ENCODE data around the gene MICAL3. TPM values are rescaled to one million over a fixed set of nuclear protein-coding genes. Genes with fewer than 3 reads are reported as not detected.

The MICAL3 gene
- total RNA-seq, 1 experiment from 2014 or later, result 47.1 TPM

DNA sequence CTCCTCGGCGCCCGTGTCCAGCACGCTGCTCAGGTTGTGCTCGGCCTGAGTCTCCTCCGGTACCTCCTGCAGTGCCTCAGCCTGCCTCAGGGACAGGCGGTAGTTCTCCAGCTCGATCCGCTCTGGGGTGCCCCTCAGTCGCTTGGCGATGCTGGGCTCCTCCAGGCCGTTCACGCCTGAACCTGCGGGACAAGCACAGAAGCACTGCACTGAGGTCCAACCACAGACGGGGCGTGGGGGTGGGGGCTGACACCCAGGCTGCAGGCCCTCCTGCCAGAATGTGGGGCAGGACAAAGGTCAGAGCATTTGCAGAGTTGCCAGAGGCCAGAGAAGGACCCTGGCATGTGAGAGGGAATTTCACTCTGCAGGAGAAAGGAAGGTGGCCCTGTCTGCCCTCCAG lies 182.5 kb downstream of the MICAL3 start:
- Histone ChIP-seq H3K27ac (ENCODE audit: low read length) (no peak overlapping the region), H3K36me3 (ENCODE audit: control insufficient read depth, insufficient read depth, low read length) (no peaks in the 10 kb centered on the region), H3K9me3 (ENCODE audit: control insufficient read depth, insufficient read depth, low read depth, low read length) (no peaks in the 10 kb centered on the region), H3K4me1 (ENCODE audit: control insufficient read depth, insufficient read depth, low read length) (no peaks in the 10 kb centered on the region), H3K4me3 (ENCODE audit: low read depth in 2 of 2, low read length in 2 of 2) (no peak overlapping the region), H3K27me3 (ENCODE audit: control insufficient read depth, insufficient read depth, low read length) (no peaks in the 10 kb centered on the region)
- no peak for TF ChIP-seq POLR2AphosphoS5 (IDR thresholded peaks at IDR 0.05; ENCODE audit: low read depth, low read length)
- TF ChIP-seq, protein P1, sequence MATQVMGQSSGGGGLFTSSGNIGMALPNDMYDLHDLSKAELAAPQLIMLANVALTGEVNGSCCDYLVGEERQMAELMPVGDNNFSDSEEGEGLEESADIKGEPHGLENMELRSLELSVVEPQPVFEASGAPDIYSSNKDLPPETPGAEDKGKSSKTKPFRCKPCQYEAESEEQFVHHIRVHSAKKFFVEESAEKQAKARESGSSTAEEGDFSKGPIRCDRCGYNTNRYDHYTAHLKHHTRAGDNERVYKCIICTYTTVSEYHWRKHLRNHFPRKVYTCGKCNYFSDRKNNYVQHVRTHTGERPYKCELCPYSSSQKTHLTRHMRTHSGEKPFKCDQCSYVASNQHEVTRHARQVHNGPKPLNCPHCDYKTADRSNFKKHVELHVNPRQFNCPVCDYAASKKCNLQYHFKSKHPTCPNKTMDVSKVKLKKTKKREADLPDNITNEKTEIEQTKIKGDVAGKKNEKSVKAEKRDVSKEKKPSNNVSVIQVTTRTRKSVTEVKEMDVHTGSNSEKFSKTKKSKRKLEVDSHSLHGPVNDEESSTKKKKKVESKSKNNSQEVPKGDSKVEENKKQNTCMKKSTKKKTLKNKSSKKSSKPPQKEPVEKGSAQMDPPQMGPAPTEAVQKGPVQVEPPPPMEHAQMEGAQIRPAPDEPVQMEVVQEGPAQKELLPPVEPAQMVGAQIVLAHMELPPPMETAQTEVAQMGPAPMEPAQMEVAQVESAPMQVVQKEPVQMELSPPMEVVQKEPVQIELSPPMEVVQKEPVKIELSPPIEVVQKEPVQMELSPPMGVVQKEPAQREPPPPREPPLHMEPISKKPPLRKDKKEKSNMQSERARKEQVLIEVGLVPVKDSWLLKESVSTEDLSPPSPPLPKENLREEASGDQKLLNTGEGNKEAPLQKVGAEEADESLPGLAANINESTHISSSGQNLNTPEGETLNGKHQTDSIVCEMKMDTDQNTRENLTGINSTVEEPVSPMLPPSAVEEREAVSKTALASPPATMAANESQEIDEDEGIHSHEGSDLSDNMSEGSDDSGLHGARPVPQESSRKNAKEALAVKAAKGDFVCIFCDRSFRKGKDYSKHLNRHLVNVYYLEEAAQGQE (IDR thresholded peaks at IDR 0.05; ENCODE audit: insufficient read depth in 1 of 2, low read depth in 2 of 2, low read length in 1 of 2), result no peak
- TF ChIP-seq TCF7L2 (IDR thresholded peaks at IDR 0.05; ENCODE audit: low read depth, low read length), result no peak
- TF ChIP-seq, protein P2, sequence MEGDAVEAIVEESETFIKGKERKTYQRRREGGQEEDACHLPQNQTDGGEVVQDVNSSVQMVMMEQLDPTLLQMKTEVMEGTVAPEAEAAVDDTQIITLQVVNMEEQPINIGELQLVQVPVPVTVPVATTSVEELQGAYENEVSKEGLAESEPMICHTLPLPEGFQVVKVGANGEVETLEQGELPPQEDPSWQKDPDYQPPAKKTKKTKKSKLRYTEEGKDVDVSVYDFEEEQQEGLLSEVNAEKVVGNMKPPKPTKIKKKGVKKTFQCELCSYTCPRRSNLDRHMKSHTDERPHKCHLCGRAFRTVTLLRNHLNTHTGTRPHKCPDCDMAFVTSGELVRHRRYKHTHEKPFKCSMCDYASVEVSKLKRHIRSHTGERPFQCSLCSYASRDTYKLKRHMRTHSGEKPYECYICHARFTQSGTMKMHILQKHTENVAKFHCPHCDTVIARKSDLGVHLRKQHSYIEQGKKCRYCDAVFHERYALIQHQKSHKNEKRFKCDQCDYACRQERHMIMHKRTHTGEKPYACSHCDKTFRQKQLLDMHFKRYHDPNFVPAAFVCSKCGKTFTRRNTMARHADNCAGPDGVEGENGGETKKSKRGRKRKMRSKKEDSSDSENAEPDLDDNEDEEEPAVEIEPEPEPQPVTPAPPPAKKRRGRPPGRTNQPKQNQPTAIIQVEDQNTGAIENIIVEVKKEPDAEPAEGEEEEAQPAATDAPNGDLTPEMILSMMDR (IDR thresholded peaks at IDR 0.05), result no peak
- no peak for TF ChIP-seq SIN3A (IDR thresholded peaks at IDR 0.05; ENCODE audit: borderline replicate concordance, insufficient read depth, low read depth, low read length)
- CTCF ChIA-PET, result no interaction called here
- no peak for DNase-seq (ENCODE audit: low read depth, low spot score)
- in situ Hi-C loops (cut with HindIII; ENCODE audit: low pct_unique_long_range_greater_than_20kb, low sequenced_read_pairs), result no loop called here
- POLR2A ChIA-PET, result no interaction called here
- intact Hi-C loops (cut with micrococcal nuclease; ENCODE audit: unreplicated experiment), result no loop called here
- ATAC-seq, result no peak
- BruUV-seq (replicated peaks), result no TSS peak

DNA sequence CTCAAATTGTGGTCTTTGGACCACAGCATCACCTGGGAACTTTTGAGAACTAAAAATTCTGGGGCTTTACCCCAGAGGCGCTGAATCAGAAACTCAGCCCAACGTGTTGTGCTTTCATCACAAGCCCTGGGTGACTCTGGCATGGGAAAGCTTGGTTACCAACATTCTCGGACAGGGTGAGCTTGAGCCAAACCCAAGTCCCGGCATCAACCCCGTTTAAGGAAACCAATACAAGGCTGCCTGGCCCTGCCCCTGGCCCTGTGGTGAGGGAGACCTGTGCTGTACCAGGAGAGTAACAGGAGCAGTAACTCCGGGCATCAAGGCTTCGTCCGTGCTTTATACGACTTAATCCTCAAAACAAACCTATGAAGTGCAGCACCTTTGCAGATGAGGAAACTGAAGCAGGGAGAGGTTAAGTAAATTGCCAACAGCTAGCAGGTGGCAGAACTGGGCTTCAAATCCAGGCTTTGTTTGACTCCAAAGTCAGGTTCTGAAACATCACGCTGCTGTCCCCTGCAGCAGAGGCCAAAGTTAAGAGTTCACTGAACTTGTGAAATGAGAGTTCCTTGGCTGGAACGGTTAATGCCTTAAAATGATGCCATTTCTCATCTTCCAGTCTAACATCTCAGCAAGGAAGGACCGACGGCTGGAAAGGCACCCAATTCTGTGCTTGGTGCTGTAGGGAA lies 186.0 kb downstream of the MICAL3 start:
- CTCF ChIA-PET, result interaction anchor here (0.6 kb wide), 3 partner anchors 11 to 306 kb away, joined by 3 to 5 read pairs (median 3); no protein-coding TSS in a partner anchor
- ATAC-seq (no peak), DNase-seq (ENCODE audit: low read depth, low spot score) (no peak)
- H3K9me3 ChIP-seq (ENCODE audit: control insufficient read depth, insufficient read depth, low read depth, low read length), result no peaks in the 10 kb centered on the region
- POLR2A ChIA-PET, result no interaction called here
- H3K27ac ChIP-seq (ENCODE audit: low read length), result no peak overlapping the region
- H3K27me3 ChIP-seq (ENCODE audit: control insufficient read depth, insufficient read depth, low read length), result no peaks in the 10 kb centered on the region
- TF ChIP-seq, protein P2 (IDR thresholded peaks at IDR 0.05), result no peak
- no peak for TF ChIP-seq SIN3A (IDR thresholded peaks at IDR 0.05; ENCODE audit: borderline replicate concordance, insufficient read depth, low read depth, low read length)
- TF ChIP-seq POLR2AphosphoS5 (IDR thresholded peaks at IDR 0.05; ENCODE audit: low read depth, low read length), result no peak
- TF ChIP-seq TCF7L2 (IDR thresholded peaks at IDR 0.05; ENCODE audit: low read depth, low read length), result no peak
- TF ChIP-seq, protein P1 (IDR thresholded peaks at IDR 0.05; ENCODE audit: insufficient read depth in 1 of 2, low read depth in 2 of 2, low read length in 1 of 2), result no peak
- H3K4me1 ChIP-seq (ENCODE audit: control insufficient read depth, insufficient read depth, low read length), result no peaks in the 10 kb centered on the region
- no TSS peak for BruUV-seq (replicated peaks)
- H3K4me3 ChIP-seq (ENCODE audit: low read depth in 2 of 2, low read length in 2 of 2), result no peak overlapping the region
- in situ Hi-C loops (cut with HindIII; ENCODE audit: low pct_unique_long_range_greater_than_20kb, low sequenced_read_pairs), result no loop called here
- no peaks in the 10 kb centered on the region for H3K36me3 ChIP-seq (ENCODE audit: control insufficient read depth, insufficient read depth, low read length)
- intact Hi-C loops (cut with micrococcal nuclease; ENCODE audit: unreplicated experiment), result loop anchor here (10.0 kb wide), 1 partner anchor 186 kb away; the partner anchor contains the start of gene MICAL3

Measured in Panc1 (cell line).